ENCODE results near the gene EXOSC5.
"Not testable (repeated sequence)": the region's sequence is repeated elsewhere in the genome, so short reads cannot be mapped to it uniquely, and the experiment has no call there.

Gene EXOSC5

GRCh38 chr19:41426116-41426841 lies 29.1 kb upstream of the EXOSC5 start:
- DNase-seq: no peak

GRCh38 chr19:41425174-41426115 lies 28.3 kb upstream of the EXOSC5 start:
- DNase-seq: no peak

- no peak for DNase-seq
Observed at GRCh38 chr19:41424335-41425173, 27.4 kb upstream of the EXOSC5 start.

- no peak for DNase-seq
Observed at GRCh38 chr19:41422955-41423354, 25.8 kb upstream of the EXOSC5 start.

GRCh38 chr19:41422456-41422855 lies 25.3 kb upstream of the EXOSC5 start:
- DNase-seq: no peak

GRCh38 chr19:41421973-41422372 lies 24.8 kb upstream of the EXOSC5 start:
- no peak for DNase-seq

GRCh38 chr19:41421314-41421713 lies 24.2 kb upstream of the EXOSC5 start:
- no peak for DNase-seq

GRCh38 chr19:41420101-41420880 lies 23.1 kb upstream of the EXOSC5 start:
- DNase-seq: no peak

GRCh38 chr19:41416194-41416674 lies 19.1 kb upstream of the EXOSC5 start:
- DNase-seq: no peak

GRCh38 chr19:41415154-41415571 lies 18.0 kb upstream of the EXOSC5 start:
- DNase-seq: no peak

GRCh38 chr19:41414461-41414860 lies 17.3 kb upstream of the EXOSC5 start:
- no peak for DNase-seq

GRCh38 chr19:41413947-41414346 lies 16.8 kb upstream of the EXOSC5 start:
- no peak for DNase-seq

- no peak for DNase-seq
Observed at GRCh38 chr19:41412953-41413352, 15.8 kb upstream of the EXOSC5 start.

- no peak for DNase-seq
Observed at GRCh38 chr19:41411968-41412265, 14.8 kb upstream of the EXOSC5 start.

- no peak for DNase-seq
Observed at GRCh38 chr19:41411100-41411967, 14.2 kb upstream of the EXOSC5 start.

GRCh38 chr19:41410336-41411054 lies 13.3 kb upstream of the EXOSC5 start:
- DNase-seq: no peak

GRCh38 chr19:41409288-41409687 lies 12.1 kb upstream of the EXOSC5 start:
- no peak for DNase-seq

- not testable (repeated sequence) for DNase-seq
Observed at GRCh38 chr19:41408846-41409245, 11.7 kb upstream of the EXOSC5 start.

GRCh38 chr19:41408256-41408655 lies 11.1 kb upstream of the EXOSC5 start:
- no peak for DNase-seq

- DNase-seq: no peak
Observed at GRCh38 chr19:41407271-41407670, 10.1 kb upstream of the EXOSC5 start.

- DNase-seq: no peak
Observed at GRCh38 chr19:41405776-41406175, 8.6 kb upstream of the EXOSC5 start.
